Left lung (tissue), 10 donors: ENCODE measurements around the gene SLC38A4. TPM values are rescaled to one million over a fixed set of nuclear protein-coding genes. Genes with fewer than 3 reads are reported as not detected.

Experiments used
- ATAC-seq: fragments of 200-7000 bp; cut with Tn5 transposase; one replicate; pipeline ENCODE4 v1.9.1; 2020; ENCODE audit warnings: moderate library complexity
- DNase-seq, 4 donors: peaks; one replicate each; pipeline ENCODE4 v3.0.0-alpha.2; 2013 to 2020
- H3K27ac ChIP-seq, 2 donors: fragments of 200-600 bp; sonication (generic) in 1 of 2; one replicate each; pipeline versions ENCODE4 v1.5.0 to v1.8.0; 2020 to 2021
- H3K27me3 ChIP-seq, 2 donors: fragments of 200-600 bp; sonication (generic) in 1 of 2; one replicate each; pipeline versions ENCODE4 v1.5.0 to v1.8.0; 2020 to 2021
- H3K36me3 ChIP-seq, 2 donors: fragments of 200-600 bp; sonication (generic) in 1 of 2; one replicate each; pipeline versions ENCODE4 v1.5.0 to v1.8.0; 2020 to 2021
- H3K4me1 ChIP-seq, 2 donors: fragments of 200-600 bp; one replicate each; pipeline ENCODE4 v1.8.0; 2021
- H3K4me3 ChIP-seq, 2 donors: fragments of 200-600 bp; sonication (generic) in 1 of 2; one replicate each; pipeline versions ENCODE4 v1.5.0 to v1.8.0; 2020 to 2021; ENCODE audit warnings: mild to moderate bottlenecking in 1 of 2
- H3K9me3 ChIP-seq, 2 donors: fragments of 200-600 bp; sonication (generic) in 1 of 2; one replicate each; pipeline versions ENCODE4 v1.5.0 to v1.8.0; 2020 to 2021
- CTCF ChIP-seq, 2 donors: fragments of 200-600 bp; sonication (generic) in 1 of 2; IDR thresholded peaks; one replicate each; pipeline versions ENCODE4 v1.5.0 to v1.8.0; 2021; ENCODE audit warnings: antibody characterized with exemption in 2 of 2
- intact Hi-C, 2 donors: fragments of 100-400 bp; cut with DNase I; formaldehyde crosslinking; loops; one replicate each; pipeline versions ENCODE4 v1.11.2 to v1.14.2; 2022
- polyA plus RNA-seq, 6 donors: library from polyadenylated mRNA; unstranded; fragments of 120-200 nt; gene quantifications; one replicate each; pipeline ENCODE4 v1.2.1, GENCODE V29; 2013; ENCODE audit not compliant: insufficient read length in 6 of 6
- total RNA-seq, 2 donors: library from RNA; stranded (reverse); fragmentation: NEBNext Ultra II Directional; extraction: Animal tissue kit (Norgen Biotek cat#: 25700); gene quantifications; one replicate each; pipeline ENCODE4 v1.2.1, GENCODE V29; 2021
- donor health status: DM: no; HTN: yes; CAD: no.
- donor health status: DM: no; HTN: no; CAD: no.

Gene SLC38A4
- total and polyA plus RNA-seq, 8 donors, result 0.85 to 7.1 (median 5.4) TPM

GRCh38 chr12:46843811-46844210, 18.0 kb upstream of the SLC38A4 start:
- ATAC-seq, result no peak
- H3K4me1 ChIP-seq, result no peaks in the 10 kb centered on the region
- H3K27me3 ChIP-seq, result peaks cover 0 to 3% of the 10 kb centered on the region in 2 donors
- no peak overlapping the region for H3K4me3 ChIP-seq
- DNase-seq, result peak in 2 of 4 donors; percentile 31 to 62
- intact Hi-C loops, result no loop called here
- no peaks in the 10 kb centered on the region for H3K36me3 ChIP-seq
- peaks cover 0 to 5% of the 10 kb centered on the region in 2 donors for H3K9me3 ChIP-seq
- TF ChIP-seq CTCF (IDR thresholded peaks at IDR 0.05), result no peak
- no peak overlapping the region for H3K27ac ChIP-seq

GRCh38 chr12:46841891-46842290, 16.1 kb upstream of the SLC38A4 start:
- H3K9me3 ChIP-seq, result peaks cover 0 to 3% of the 10 kb centered on the region in 2 donors
- intact Hi-C loops, result no loop called here
- H3K4me3 ChIP-seq, result no peak overlapping the region
- H3K4me1 ChIP-seq, result no peaks in the 10 kb centered on the region
- DNase-seq, result peak in 1 of 4 donors; percentile 34
- H3K36me3 ChIP-seq, result no peaks in the 10 kb centered on the region
- TF ChIP-seq CTCF (IDR thresholded peaks at IDR 0.05), result no peak
- H3K27me3 ChIP-seq, result peaks cover 0 to 12% of the 10 kb centered on the region in 2 donors
- H3K27ac ChIP-seq, result no peak overlapping the region
- ATAC-seq, result no peak

GRCh38 chr12:46839964-46840363, 14.2 kb upstream of the SLC38A4 start:
- no peak overlapping the region for H3K27ac ChIP-seq
- no peaks in the 10 kb centered on the region for H3K36me3 ChIP-seq
- no peaks in the 10 kb centered on the region for H3K4me1 ChIP-seq
- H3K27me3 ChIP-seq, result peaks cover 0 to 19% of the 10 kb centered on the region in 2 donors
- H3K4me3 ChIP-seq, result no peak overlapping the region
- H3K9me3 ChIP-seq, result no peaks in the 10 kb centered on the region
- no peak for TF ChIP-seq CTCF (IDR thresholded peaks at IDR 0.05)
- ATAC-seq, result peak; percentile 93
- intact Hi-C loops, result no loop called here
- DNase-seq, result peak in 1 of 4 donors; percentile 55

- H3K9me3 ChIP-seq, result no peaks in the 10 kb centered on the region
- no peak overlapping the region for H3K27ac ChIP-seq
- DNase-seq (no peak), ATAC-seq (no peak)
- no peaks in the 10 kb centered on the region for H3K36me3 ChIP-seq
- no peaks in the 10 kb centered on the region for H3K4me1 ChIP-seq
- H3K4me3 ChIP-seq, result no peak overlapping the region
- peaks cover 0 to 23% of the 10 kb centered on the region in 2 donors for H3K27me3 ChIP-seq
- no peak for TF ChIP-seq CTCF (IDR thresholded peaks at IDR 0.05)
- intact Hi-C loops, result no loop called here
These were observed 13.4 kb upstream of the SLC38A4 start for GRCh38 chr12:46839232-46839631.

- H3K27ac ChIP-seq, result no peak overlapping the region
These were observed 10.0 kb upstream of the SLC38A4 start for GRCh38 chr12:46835785-46836184.

More at GRCh38 chr12:46835785-46836184, 10.0 kb upstream of the SLC38A4 start:
- ATAC-seq (no peak), DNase-seq (no peak)
- peaks cover 0 to 9% of the 10 kb centered on the region in 2 donors for H3K4me1 ChIP-seq
- H3K36me3 ChIP-seq, result no peaks in the 10 kb centered on the region
- intact Hi-C loops, result no loop called here
- H3K27me3 ChIP-seq, result peaks cover 22 to 58% of the 10 kb centered on the region in 2 donors
- H3K4me3 ChIP-seq, result no peak overlapping the region
- TF ChIP-seq CTCF (IDR thresholded peaks at IDR 0.05), result no peak
- no peaks in the 10 kb centered on the region for H3K9me3 ChIP-seq
